Skin epidermis (tissue), 12 donors: ENCODE measurements around the gene BCKDHA.

ENCODE experiments used
- H3K27ac ChIP-seq, 21 experiments: fragments of 200-600 bp; sonication (generic) in 11 of 21; one replicate each; pipeline ENCODE4 v1.5.0; 2020; ENCODE audit warnings: mild to moderate bottlenecking in 3 of 21, inconsistent platforms in 2 of 21, moderate library complexity in 2 of 21
- H3K4me3 ChIP-seq, 7 experiments: fragments of 200-600 bp; sonication (generic) in 2 of 7; one replicate each; pipeline ENCODE4 v1.5.0; 2020; ENCODE audit warnings: inconsistent platforms in 2 of 7, mild to moderate bottlenecking in 2 of 7, moderate library complexity in 1 of 7

Gene BCKDHA

DNA sequence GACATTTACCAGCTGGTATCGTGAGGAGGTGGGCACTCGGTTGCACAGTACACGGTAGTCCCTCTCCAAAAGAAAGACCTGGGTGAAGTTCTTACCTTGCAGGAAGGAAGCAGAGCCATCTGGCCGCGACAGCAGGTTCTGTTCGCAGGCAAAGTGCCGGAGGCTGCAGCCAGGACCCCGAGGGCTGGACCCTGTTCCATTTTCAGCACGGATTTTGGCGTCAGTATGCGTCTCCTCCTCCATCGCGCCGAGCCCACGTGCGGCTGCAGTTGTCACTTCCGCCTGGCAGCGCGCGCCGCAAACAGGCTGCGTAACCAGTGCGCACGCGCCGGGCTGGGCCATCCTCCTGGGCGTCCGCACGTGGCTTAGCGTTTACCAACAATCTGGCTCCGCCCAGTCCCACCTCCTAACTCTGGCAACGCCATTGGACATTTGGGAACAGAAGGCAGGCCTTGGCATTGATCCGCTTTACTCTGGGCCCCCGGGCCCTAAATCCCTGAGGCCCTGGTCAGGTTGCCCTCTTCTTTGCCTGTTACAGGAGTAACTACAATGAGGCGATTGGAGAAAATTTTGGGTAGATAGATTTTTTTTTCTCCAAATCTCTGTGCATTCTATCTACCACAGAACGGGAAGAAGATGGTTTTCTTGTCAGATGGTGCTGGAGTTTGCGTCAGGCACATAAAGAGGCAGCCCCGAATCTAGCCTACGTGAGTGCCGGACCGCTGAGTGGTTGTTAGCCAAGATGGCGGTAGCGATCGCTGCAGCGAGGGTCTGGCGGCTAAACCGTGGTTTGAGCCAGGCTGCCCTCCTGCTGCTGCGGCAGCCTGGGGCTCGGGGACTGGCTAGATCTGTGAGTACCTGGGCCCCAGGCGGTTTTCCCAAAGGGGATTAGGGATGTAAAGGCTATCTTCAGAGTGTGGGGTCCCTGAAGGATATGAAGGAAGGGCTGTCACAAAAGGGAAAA lies at the start of gene BCKDHA, which contains the start of gene EXOSC5:
Gene BCKDHA, plus strand, starts transcription at position 733 of the 964 bp plus-strand sequence. Its CDS starts 10 bp downstream, at position 743.
Gene EXOSC5, minus strand, starts transcription at position 274 of the 964 bp plus-strand sequence. Its CDS starts 31 bp downstream, at position 243.
- Histone ChIP-seq H3K4me3 (peak within 1 kb of the TSS; percentile 68 to 97 (median 87)), H3K27ac (peak within 1 kb of the TSS; percentile 63 to 98 (median 91))

GRCh38 chr19:41350735-41351338 lies 46.8 kb upstream of the BCKDHA start:
- Histone ChIP-seq H3K4me3 (peak overlapping the region; percentile 54 to 96 (median 82)), H3K27ac (peak overlapping the region in 19 of 21 experiments; percentile 78 to 96 (median 90))

- Histone ChIP-seq H3K27ac (peak overlapping the region in 20 of 21 experiments; percentile 78 to 96 (median 90)), H3K4me3 (peak overlapping the region; percentile 54 to 96 (median 82))
These were observed 46.0 kb upstream of the BCKDHA start for GRCh38 chr19:41351339-41352245.

DNA sequence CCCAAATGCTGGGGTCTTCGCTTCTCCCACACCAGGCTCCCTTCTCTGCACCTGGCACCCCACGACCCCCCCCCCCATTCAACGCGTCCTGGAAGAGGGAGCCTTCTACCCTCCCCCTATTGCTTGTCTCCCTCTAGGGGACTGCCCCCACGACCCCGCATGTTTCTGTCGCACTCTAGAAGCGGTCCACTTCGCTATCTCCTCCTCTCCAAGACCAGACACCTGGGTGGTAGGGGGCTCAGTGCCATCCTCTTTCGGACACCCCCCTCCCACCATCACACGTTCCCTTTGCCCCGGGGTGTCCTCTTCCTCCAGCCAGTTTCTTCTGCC lies 45.4 kb upstream of the BCKDHA start:
- Histone ChIP-seq H3K27ac (peak overlapping the region in 20 of 21 experiments; percentile 78 to 96 (median 90)), H3K4me3 (peak overlapping the region; percentile 54 to 96 (median 82))

- Histone ChIP-seq H3K4me3 (peak overlapping the region; percentile 54 to 96 (median 82)), H3K27ac (peak overlapping the region; percentile 54 to 96 (median 90))
These were observed 44.8 kb upstream of the BCKDHA start for GRCh38 chr19:41352609-41353465.

DNA sequence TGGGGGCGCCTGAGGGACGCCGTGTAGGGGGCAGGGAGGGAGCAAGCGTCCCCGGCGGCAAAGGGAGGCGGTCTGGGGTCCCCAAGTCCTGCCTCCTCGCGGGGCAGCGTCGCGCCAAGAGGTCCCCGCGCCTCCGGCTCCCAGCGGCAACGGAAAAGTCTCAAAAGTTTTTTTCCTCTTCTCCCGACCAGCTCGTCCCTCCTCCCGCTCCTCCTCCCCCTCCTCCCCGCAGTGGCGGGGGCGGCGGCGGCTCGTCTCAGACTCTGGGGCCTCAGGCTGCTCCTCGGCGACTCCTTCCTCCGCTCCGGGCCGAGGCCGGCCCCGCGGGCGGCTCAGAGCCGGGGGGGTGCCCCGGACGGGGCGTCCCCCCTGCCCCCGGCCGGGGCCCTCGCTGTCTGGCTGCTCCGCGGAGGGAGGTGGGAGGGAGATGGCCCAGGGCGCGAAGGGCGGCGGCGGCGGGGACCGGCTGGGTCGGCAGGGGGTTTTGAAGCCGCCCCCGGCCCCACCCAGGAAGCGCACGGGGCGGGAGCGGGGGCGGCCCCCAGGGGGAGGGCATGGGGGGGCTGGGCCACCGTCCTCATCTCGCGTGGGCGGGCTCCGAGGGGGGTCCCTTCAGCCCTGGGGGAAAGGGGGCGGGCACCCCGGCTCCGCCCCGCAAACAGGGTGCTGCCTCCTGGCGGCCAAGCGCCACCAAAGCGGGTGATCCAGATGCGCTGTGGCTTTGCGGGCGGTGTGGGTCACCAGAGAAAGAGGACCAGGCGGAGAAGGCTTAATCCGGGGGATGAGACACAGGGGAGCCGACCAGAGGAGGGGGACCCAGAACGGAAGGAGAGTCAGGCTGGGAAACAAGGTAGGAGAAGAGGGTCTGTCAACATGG lies 43.9 kb upstream of the BCKDHA start, which contains the start of gene TGFB1:
Gene TGFB1, minus strand, starts transcription at position 457 of the 877 bp plus-strand sequence. CDS start 878 bp downstream, outside the sequence.
- Histone ChIP-seq H3K4me3 (peak within 1 kb of the TSS; percentile 54 to 96 (median 82)), H3K27ac (peak within 1 kb of the TSS; percentile 54 to 96 (median 90))

- Histone ChIP-seq H3K4me3 (peak overlapping the region in 6 of 7 experiments; percentile 54 to 96 (median 78)), H3K27ac (peak overlapping the region in 20 of 21 experiments; percentile 54 to 96 (median 89))
These were observed 43.2 kb upstream of the BCKDHA start for GRCh38 chr19:41354343-41354953.

DNA sequence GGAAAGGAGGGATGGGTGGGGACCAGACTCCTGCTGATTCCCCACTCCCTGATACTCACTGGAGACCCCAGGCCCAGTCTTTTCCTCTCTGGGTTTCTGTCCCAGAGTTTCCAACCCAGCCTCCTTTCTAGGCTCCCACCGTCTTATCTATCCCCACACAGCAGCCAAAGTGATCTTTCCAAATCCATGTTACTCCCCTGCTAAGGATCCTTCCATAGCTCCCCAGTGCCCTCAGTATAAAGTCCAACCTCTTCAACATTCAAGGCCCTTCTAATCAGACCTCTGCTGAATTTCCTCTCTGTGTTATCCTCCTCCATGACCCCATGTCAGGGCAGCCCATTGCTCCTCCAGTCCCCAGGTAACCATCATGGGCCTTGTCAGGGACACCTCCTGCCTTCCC lies 42.6 kb upstream of the BCKDHA start:
- Histone ChIP-seq H3K4me3 (no peak overlapping the region), H3K27ac (peak overlapping the region in 8 of 21 experiments; percentile 0 to 92 (median 30))

- peak overlapping the region in 7 of 21 experiments; percentile 17 to 90 (median 42) for H3K27ac ChIP-seq
- H3K4me3 ChIP-seq: no peak overlapping the region
These were observed 41.8 kb upstream of the BCKDHA start for GRCh38 chr19:41355802-41356201.

DNA sequence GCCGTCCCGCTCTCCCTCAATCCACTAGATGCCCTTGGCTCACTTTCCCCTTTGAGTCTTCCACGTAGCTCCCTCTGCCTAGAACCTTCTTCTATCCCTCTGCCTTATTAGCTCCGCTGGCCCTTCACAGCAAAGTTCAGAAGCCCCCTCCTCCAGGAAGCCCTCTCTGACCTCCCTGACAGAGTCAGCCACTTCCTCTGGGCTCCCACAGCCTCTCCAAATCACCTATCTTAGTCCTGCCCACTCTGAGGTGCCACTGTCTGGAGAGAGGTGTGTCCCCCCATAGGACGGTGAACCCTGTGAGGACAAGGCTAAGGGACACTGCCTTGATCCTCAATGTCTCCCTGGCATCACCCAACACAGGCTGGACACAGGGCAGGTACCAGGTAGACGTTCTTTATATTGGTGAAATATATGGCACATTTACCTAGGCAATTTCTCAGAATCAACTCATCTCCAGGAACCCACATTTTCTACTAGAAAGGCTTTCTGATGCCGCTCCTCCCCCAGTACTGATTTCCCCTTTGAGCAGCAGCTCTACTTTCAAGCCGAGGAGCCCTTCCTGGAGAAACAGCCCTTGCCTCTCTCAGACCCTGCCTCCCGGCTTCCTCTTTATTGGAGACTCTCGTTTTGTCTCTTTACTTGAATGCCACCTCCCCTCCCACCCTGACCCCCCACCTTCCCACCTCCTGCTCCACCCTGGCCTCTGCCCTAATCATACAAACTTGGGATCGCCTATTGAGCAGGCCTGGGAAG lies 40.5 kb upstream of the BCKDHA start:
- Histone ChIP-seq H3K4me3 (no peak overlapping the region), H3K27ac (peak overlapping the region in 11 of 21 experiments; percentile 1 to 80 (median 33))

GRCh38 chr19:41357746-41358145 lies 39.9 kb upstream of the BCKDHA start:
- Histone ChIP-seq H3K27ac (peak overlapping the region in 11 of 21 experiments; percentile 1 to 80 (median 27)), H3K4me3 (no peak overlapping the region)

- Histone ChIP-seq H3K4me3 (no peak overlapping the region), H3K27ac (no peak overlapping the region)
These were observed 37.9 kb upstream of the BCKDHA start for GRCh38 chr19:41359741-41360140.

- peak overlapping the region in 9 of 21 experiments; percentile 3 to 99 (median 90) for H3K27ac ChIP-seq
- H3K4me3 ChIP-seq: no peak overlapping the region
These were observed 35.3 kb upstream of the BCKDHA start for GRCh38 chr19:41362143-41362847.

DNA sequence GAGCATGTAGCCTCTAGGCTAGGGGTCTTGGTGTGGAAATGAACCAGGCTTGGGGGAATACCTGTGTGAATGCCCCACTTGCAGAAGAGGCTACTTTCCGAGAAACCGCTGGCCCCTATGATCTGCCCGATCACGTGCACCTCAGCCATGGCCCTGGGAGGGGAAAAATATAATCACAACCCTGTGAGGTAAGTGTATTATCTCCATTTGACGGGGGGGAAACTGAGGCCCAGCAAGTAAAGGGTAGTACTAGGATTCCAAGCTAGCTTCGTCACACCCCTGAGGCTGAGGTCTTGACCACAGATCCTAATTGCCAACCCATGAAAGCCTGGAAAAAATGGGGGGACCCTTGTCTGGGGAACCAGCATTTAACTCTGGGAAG lies 34.3 kb upstream of the BCKDHA start:
- peak overlapping the region in 20 of 21 experiments; percentile 31 to 99 (median 97) for H3K27ac ChIP-seq
- peak overlapping the region; percentile 40 to 76 (median 64) for H3K4me3 ChIP-seq

DNA sequence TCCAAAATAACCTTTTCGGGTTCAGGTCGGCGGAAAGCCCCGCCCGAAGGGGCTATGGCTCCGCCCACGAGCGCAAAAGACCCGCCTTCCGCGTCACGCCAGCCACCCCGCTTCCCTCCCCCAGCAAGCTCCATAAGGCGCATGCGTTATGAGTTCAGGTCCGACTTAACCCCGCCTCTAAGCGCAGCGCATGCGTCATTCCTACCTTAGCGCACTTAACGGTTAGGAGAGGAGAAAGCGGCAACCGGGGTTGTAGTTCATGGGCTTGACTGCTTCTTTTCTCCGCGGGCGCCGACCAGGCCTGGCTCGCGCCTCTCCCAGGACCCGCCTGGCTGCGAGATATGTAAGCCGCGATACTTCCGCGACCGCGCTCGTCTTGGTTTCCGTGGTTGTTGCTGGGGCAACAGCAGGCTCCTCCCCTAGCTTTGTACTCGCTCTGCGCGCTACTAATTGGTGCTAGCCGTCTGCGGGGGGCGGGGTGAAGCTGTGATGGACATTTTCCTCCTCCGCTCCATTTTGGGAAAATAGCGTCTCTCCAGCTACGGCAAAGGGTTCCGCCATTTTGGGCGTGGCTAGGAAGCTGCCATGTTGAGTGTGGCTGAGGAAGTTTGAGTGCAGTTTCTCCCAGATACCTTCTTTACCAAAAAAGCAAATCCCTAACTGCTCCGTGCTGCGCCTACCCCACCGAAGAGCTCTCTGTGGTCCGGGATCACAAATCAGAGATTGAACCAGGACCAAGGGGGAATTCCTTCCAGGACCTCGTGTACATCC lies 33.7 kb upstream of the BCKDHA start, which contains the start of gene B9D2:
Gene B9D2, minus strand, starts transcription at position 397 of the 771 bp plus-strand sequence. CDS start 630 bp downstream, outside the sequence.
- H3K4me3 ChIP-seq: peak within 1 kb of the TSS; percentile 40 to 76 (median 64)

More for the DNA sequence above, 33.7 kb upstream of the BCKDHA start, which contains the start of gene B9D2:
- H3K27ac ChIP-seq: peak within 1 kb of the TSS; percentile 71 to 99 (median 97)
